Measurements from ENCODE around the gene CTXN1.
"Not testable (repeated sequence)": the region's sequence is repeated elsewhere in the genome, so short reads cannot be mapped to it uniquely, and the experiment has no call there.

The CTXN1 gene

DNA sequence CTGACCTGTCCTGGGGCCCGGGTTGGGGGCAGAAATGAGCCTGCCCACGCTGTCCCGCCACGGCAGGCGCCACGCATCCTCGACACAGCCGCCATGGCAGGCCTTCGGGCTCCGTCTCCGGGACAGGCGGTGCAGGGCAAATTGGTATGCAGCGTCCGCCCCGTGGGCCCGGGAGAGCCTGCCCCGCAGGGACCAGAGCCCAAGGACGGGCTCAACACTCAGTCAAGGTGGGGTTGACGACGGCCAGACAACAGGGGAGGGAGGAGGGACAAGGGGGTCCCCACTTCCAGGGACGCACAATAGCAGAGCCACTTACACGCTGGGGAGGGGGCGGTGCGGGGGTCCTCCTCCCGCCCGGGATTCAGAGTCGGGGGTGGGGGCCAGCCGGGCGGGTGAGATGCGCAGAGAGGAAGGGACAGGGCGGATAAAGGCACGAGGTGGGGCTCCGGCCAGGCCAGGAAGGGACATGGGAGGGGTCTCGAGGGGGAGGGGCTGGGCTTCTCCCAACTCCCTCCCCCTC lies 1.2 kb downstream of the CTXN1 start:
- no peak for DNase-seq

DNA sequence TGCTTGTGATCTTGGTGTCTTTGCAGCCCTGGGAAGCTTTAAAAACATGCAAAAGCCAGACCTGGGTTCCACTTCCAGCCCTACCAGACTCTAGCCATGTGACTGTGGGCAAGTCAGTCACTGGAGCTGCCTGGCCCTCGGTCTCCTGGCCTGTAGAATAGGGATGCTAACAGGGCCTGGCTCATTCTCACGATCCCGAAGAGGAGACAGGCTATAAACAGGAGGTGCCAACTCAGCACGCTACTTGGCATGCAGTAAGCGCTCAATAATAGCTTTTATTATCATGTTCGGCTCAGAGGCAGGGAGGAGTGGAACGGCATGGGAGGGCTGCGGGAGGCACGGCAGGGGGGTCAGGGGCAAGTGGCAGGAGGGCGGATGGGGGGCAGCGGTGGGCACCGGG lies 1.7 kb downstream of the CTXN1 start:
- no peak for DNase-seq

DNA sequence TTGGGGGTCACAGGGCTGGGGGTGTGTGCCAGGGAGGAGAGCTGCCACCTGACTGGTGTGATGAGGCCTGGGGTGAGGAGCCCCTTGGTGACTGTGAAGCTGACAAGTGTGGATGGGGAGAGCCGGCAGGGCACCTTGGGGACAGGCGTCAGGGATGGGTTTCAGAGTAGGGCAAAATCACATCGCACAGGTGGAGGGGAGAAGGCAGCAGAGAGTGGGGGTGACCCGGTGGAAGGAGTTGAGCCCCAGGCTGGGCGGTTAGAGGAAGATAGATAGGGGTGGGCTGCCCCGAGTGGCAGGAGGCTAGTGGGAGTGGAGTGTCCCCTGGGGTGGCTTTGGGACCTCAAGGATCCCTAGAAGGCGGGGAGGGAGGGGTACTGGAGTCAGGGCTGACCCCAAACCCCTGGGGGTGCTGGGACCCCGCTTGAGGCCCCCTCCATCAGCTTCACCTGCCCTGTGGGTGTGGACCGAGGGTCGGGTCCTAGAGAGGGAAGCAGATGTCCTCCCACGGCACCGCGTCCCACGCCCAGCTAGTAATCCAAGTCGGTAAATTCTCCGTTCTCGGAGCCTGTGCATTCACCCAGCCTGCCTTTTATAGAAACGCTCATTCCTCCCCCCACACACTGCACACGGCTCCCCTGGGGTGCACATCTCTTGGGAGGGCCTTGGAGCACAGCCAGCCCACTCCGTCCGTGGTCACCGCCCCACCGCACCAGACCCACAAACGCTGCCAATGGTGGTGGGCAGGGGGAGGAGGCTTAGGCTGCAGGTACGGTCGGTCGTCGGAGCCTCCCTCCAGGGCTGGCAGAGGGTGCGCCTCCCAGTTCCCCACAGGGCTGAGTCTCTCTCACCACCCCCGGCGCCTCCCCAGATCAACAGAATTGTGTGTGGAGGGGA lies 2.4 kb downstream of the CTXN1 start:
- DNase-seq: no peak

DNA sequence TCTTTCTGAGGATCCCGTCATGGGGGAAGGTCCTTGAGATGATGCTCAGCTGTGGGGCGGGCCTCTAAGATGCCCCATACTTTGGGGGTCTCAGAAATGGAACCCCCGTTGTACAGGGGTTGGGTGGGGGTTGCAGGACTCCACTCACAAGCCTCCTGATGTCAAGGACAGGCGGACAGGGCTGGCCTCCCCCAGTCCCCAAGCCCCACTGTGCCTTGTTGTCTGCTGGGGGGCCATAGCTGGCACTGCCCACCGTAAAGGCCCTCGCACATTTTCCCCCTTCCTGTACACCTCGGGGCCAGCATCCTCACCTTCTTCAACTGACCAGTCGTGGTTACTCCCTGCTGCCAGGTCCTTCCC lies 3.1 kb downstream of the CTXN1 start:
- DNase-seq: no peak

- DNase-seq: no peak
Observed at GRCh38 chr19:7921967-7922835, 3.7 kb downstream of the CTXN1 start.

DNA sequence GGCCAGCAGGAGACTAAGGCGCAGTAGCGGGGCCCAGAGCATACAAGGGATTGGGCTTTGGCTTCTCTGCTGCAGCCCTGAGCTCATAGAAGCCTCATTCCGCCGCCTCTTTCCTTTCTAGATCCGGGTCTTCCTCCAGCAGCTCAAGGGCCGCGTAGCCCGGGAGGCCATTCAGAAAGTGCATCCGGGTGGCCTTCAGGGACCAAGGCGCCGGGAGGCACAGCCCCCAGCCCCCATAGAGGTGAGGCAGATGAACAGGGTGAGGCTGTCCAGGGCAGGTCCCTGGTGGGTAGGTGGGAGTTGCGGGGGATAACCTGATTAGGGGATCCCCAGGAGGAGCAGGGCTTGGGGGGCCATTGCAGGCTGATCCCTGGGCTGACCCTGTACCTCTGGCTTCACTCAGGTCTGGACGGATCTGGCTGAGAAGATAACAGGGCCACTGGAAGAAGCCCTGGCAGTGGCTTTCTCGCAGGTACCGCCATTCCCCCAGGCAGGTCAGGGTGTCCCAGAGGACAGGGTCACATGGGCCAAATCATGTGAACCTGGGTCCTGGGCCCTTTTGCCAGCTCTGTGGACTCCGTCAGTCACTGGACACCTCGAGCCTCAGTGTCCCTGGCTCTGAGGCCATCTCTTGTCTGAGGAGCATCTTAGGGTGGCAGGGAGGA lies 4.5 kb downstream of the CTXN1 start:
- no peak for DNase-seq

GRCh38 chr19:7920519-7921301 lies 5.2 kb downstream of the CTXN1 start:
- peak; percentile 100 for DNase-seq

DNA sequence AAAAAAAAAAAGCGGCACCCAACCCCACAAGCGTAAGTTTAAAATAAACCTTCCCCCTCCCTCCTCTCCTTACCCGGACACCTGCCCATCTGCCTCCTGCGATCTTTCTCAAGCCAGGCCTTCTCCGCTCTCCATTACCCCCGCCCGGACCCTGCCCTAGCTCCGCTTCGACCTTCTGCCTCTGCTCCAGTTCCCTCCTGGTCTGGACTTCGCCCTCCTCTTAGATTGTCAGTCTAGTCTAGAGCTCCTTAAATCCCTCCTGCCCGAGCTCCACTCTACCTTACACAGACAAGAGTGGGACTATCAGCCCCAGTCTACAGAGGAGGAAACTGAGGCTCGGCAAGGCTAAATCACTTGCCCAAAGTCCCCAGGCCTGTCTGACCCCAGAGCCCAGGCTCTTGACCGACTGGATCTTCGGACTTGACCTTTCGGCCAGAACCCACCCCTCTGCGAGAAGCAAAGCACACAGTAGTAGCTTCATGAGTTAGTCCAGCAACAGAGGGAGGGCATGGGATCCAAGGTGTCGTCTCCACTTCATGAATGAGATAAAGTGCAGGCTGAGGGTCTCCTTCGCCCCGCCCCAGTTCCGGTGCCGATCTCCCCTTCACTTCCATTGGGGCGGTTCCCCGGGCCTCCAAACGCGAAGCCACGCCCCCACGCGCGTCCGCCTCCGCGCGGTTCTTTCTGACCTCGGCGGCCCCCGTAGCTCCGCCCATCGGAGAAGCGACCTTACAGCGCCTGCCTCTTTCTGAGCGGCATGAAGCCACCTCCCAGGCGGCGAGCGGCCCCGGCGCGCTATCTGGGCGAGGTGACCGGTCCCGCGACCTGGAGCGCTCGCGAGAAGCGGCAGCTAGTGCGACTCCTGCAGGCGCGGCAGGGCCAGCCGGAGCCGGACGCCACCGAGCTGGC lies 6.1 kb downstream of the CTXN1 start, which contains the start of gene SNAPC2:
TSS of gene SNAPC2 (plus strand) at position 729 of the 909 bp plus-strand sequence. CDS start at position 758, 29 bp downstream.
- peak; percentile 93 for DNase-seq

- DNase-seq: no peak
Observed at GRCh38 chr19:7918615-7919421, 7.1 kb downstream of the CTXN1 start.

DNA sequence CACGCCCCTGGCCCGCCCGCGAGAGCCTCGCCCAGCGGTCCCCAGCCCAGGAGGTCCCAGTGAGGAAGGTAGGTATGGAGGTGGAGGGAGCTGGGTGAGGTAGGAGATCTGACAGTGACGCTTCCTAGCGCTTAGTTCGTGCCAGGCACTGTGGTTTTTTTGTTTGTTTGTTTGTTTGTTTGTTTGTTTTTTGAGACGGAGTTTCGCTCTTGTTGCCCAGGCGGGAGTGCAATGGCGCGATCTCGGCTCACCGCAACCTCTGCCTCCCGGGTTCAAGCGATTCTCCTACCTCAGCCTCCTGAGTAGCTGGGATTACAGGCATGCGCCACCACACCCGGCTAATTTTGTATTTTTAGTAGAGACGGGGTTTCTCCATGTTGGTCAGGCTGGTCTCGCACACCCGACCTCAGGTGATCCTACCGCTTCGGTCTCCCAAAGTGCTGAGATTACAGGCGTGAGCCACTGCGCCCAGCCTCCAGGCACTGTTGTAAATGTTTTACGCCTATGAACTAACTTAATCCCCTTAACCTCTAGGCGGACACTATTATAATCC lies 7.8 kb downstream of the CTXN1 start:
- not testable (repeated sequence) for DNase-seq

DNA sequence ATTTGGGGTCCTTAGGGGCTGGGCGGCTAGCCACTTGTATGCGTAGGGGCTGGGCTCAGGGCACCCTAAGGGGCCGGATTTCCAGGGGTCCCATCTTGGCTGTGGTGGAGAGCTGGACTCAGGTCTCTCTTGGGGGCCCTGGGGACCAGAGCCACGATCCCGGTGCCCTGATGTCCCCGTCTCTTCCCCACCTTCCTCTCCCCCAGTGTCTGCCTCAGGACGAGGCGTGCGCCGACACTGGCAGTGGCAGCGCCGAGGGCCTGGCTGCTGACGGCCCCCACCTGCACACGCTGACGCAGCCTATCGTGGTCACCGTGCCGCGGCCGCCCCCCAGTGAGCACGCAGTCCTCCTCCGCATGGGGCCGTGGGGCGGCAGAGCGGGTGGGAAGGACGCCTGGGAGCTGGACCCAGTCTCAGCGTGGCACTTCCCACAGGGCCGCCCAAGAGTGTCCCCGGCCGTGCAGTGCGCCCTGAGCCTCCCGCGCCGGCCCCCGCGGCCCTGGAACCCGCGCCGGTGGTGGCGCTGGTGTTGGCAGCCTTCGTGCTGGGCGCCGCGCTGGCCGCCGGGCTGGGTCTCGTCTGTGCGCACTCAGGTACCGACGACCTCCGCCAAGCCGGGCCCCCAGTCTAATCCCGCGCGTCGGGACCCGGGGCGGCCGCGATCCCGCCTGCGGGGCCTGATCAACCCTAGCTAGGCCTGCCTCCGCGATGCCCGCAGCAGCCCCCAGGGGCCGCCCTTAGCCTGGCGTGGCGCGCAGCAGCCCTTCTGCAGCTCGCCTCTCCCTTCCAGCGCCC lies 8.5 kb downstream of the CTXN1 start:
- peak; percentile 47 for DNase-seq

GRCh38 chr19:7916955-7917266 lies 9.0 kb downstream of the CTXN1 start:
- no peak for DNase-seq

DNA sequence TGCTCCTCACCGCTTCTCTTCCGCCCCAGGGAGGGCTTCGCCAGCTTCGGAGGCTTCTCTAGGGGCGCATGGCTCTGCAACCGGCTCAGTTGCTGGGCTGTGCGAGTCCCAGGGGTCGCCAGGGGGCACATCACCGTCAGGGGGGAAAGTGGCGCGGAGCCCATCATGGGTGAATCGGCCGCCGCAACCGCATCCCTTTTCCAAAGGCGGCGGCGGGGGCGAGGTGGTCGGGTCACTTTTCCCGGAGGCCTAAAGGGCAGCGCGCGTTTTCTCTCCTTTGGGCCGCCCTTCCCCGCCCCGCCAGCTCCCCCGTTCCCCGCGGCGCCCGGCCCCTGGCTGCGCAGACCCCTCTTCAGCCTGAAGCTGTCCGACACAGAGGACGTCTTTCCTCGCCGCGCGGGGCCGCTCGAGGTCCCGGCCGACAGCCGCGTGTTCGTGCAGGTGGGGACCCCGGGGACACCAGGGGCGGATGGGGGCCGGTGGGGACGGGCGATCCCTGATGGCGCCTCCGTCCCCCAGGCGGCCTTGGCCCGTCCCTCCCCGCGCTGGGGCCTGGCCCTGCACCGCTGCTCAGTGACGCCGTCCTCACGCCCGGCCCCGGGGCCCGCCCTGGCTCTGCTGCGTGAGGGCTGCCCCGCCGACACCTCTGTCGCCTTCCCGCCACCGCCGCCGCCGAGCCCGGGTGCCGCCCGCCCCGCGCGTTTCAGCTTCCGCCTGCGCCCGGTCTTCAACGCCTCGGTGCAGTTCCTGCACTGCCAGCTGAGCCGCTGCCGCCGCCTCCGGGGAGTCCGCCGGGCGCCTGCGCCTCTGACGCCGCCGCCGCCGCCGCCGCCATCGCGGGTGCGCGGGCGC lies 9.6 kb downstream of the CTXN1 start:
- DNase-seq: no peak

- no peak for DNase-seq
Observed at GRCh38 chr19:7915250-7916102, 10.5 kb downstream of the CTXN1 start.

DNA sequence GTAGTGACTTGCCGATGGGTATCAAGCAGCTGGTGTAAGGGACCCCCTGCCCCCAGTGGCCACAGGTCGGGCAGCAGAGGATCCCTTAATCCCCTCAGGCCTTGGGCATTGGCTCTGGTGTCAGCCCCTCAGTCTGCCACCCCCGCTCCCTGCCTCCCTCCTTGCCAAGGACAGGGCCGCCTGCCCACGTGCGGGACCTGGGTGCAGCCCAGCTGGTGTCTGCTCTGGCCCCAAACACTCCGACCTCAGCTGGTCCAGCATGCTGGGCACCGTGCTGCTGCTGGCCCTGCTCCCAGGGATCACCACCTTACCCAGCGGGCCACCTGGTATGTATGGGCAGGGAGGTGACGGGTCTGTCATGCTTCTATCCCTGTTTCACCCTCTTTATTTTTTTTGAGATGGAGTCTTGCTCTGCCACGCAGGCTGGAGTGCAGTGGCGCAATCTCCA lies 11.3 kb downstream of the CTXN1 start, which contains the start of gene TGFBR3L:
TSS of gene TGFBR3L (plus strand) at position 233 of the 448 bp plus-strand sequence.
- DNase-seq: no peak

- no peak for DNase-seq
Observed at GRCh38 chr19:7914099-7914498, 11.8 kb downstream of the CTXN1 start.

GRCh38 chr19:7913652-7914051 lies 12.3 kb downstream of the CTXN1 start:
- DNase-seq: no peak

All from activated T-cell treated with anti-CD3 and anti-CD28 coated beads for 4 hours (primary cell).